MV-4-11 (cell line): ENCODE results near the gene PI4KB.

Experiments used
- DNase-seq: peaks from one replicate; lab custom pipeline; 2025; lab: John Stamatoyannopoulos, UW

Gene PI4KB

GRCh38 chr1:151311589-151312331 lies 15.5 kb downstream of the PI4KB start:
- peak; percentile 97 for DNase-seq

GRCh38 chr1:151311011-151311410 lies 16.2 kb downstream of the PI4KB start:
- no peak for DNase-seq

- no peak for DNase-seq
Measured at GRCh38 chr1:151309811-151310323, 17.3 kb downstream of the PI4KB start.

- DNase-seq, result no peak
Measured at GRCh38 chr1:151294742-151295462, 32.3 kb downstream of the PI4KB start.

GRCh38 chr1:151293093-151293492 lies 34.1 kb downstream of the PI4KB start:
- DNase-seq, result no peak

- DNase-seq, result no peak
Measured at GRCh38 chr1:151292207-151293030, 34.8 kb downstream of the PI4KB start.

- no peak for DNase-seq
Measured at GRCh38 chr1:151290709-151291303, 36.4 kb downstream of the PI4KB start.

GRCh38 chr1:151289991-151290708 lies 37.1 kb downstream of the PI4KB start:
- no peak for DNase-seq

GRCh38 chr1:151289080-151289935 lies 37.9 kb downstream of the PI4KB start:
- DNase-seq, result no peak

- DNase-seq, result no peak
Measured at GRCh38 chr1:151288502-151288901, 38.7 kb downstream of the PI4KB start.

GRCh38 chr1:151287767-151288500 lies 39.3 kb downstream of the PI4KB start:
- DNase-seq, result no peak

- no peak for DNase-seq
Measured at GRCh38 chr1:151287341-151287699, 39.9 kb downstream of the PI4KB start.

GRCh38 chr1:151286619-151287340 lies 40.4 kb downstream of the PI4KB start:
- DNase-seq, result no peak

GRCh38 chr1:151284013-151284577 lies 43.1 kb downstream of the PI4KB start:
- DNase-seq, result no peak

- peak; percentile 36 for DNase-seq
Measured at GRCh38 chr1:151282883-151283725, 44.1 kb downstream of the PI4KB start.

GRCh38 chr1:151281969-151282882 lies 45.0 kb downstream of the PI4KB start, which contains the start of gene ZNF687:
Gene ZNF687 (plus strand): TSS chr1:151282299. CDS start chr1:151286292, 3,993 bp downstream.
- DNase-seq, result peak; percentile 100
